ENCODE results near the gene LSM8.
A peak's percentile ranks its signal among the peaks of the same experiment; 100 is the strongest.
"Not testable (repeated sequence)": the region's sequence is repeated elsewhere in the genome, so short reads cannot be mapped to it uniquely, and the experiment has no call there.

LSM8 gene

DNA sequence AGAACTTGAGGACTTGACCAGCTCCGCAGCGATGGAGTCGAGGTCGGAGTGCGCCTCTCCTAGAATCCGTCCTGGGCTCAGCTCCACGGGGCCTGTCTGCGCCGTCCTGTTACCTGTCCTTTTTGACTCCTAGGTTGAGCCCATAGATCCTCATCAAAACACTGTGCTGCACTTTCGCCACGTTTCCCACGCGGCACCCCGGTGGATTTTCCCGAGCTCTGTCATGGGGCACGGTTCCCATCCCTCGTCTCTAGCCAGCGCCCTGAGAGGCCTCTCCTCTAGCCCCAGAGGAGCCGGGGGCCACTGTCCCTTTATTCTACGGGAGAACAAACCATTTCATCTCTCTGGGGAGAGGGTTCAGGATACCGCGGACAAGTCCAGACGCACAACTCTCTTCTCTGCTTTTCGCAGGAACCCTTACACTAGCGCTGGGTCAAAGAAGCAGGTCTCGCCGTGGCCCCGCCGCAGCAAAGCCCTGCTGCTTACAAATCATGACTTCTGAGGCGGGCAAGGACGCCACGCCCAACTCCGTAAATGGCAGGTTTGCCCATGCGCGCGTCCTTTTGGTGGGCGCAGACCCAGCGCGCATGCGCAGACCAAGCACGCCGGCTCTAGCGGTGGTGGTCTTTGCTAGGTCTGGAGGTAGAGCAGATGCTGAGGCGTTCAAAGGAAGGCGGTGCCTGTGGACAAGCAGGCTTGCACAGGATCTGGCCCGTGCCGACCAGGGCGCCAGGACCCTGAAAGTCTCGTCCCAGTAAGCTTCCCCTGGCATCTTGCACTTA is 30.3 kb downstream of the LSM8 start:
- peak; percentile 66 to 68 for DNase-seq (ENCODE audit: low read depth in 2 of 2)

DNA sequence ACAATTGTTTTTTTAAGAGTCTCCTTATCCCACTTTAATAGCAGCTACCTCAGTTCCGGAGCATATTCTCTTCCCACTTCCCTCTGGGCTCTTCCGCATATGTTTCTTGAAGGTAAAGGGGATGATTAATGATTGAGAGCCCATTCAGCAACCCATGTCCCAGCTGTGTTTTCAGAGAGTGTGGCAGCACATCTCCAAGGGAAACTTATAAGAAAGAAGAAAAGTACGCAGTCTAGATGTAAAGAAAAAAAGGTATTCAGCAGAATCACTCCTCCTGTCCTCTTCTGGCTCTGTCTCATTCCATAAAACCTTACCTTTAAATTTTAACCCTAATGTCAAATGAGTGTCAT is 30.8 kb downstream of the LSM8 start:
- no peak for DNase-seq (ENCODE audit: low read depth in 2 of 2)

- DNase-seq (ENCODE audit: low read depth in 2 of 2), result no peak
Measured at GRCh38 chr7:118217210-118217619, 33.3 kb downstream of the LSM8 start.

DNA sequence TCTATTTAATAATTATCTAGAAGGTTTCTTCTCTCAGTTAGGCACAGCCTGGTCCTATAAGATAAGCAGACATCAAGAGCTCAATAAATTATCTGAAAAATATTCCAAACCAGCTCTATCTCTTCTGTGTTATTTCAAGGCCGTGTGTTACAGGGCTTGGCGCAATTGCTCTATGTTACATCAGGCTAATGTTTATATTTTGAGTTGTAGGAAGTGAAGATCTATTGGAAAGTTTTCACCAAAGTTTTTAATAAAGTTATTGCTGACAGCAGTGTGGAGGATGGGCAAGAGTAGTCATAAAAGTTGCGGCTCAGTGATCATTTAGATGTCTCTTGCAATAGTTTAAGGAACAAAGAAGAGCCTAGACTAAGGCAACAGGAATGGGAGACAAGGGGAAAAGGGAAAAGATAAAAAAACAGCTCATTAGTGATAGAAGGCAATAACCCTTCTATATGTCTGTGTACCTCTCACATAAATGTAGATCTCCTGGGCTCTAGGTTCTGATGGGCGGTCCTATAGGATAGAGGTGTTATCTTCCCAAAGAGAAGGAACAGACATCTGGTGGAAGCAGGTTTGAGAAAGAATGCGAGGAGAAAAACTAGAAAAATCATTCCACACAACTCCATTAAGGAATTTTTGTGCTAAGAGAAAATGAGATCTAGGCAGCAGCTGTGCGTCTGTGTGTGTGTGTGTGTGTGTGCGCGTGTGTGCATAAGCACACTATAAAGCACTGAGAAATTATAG is 34.6 kb downstream of the LSM8 start:
- no peak for DNase-seq (ENCODE audit: low read depth in 2 of 2)

DNA sequence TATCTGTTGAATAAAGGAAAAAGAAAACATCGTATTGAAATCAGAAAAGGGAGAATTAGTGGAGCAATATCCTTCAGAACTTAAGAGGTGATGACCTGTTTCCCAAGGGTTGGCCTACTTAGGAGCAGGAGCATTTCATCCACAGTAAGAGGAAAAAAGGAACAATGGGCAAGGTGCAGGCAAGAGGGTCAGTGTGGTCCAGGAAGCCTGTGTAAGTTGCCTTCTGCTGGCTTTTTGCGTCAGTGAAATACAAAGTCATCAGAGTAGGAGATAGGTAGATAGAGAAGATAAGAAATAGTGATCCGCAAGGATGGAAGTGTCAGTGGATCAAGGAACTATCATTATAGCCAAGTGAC is 35.2 kb downstream of the LSM8 start:
- no peak for DNase-seq (ENCODE audit: low read depth in 2 of 2)

DNA sequence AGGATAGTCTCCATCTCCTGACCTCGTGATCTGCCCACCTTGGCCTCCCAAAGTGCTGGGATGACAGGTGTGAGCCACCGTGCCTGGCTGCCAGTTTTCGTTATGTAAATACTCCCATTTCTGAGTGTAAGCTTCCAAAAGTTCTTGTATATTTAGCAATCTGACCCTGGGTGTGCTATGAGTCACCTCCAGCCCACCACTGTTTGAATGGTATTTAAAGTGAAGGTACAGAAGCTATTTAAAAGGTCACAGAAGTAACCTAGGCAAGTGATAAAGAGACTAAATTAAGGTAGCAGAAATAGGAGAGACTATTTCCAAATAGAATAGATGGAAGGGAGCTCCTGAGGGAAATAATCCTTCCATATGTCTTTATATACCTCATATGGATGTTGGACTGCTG is 36.6 kb downstream of the LSM8 start:
- DNase-seq (ENCODE audit: low read depth in 2 of 2), result no peak

- DNase-seq (ENCODE audit: low read depth in 2 of 2), result no peak
Measured at GRCh38 chr7:118222591-118222990, 38.6 kb downstream of the LSM8 start.

GRCh38 chr7:118224521-118224920 is 40.6 kb downstream of the LSM8 start, which contains the start of gene ANKRD7:
Gene ANKRD7 (plus strand): TSS chr7:118224704. CDS start chr7:118224831, 127 bp downstream.
- DNase-seq (ENCODE audit: low read depth in 2 of 2), result no peak

- no peak for DNase-seq (ENCODE audit: low read depth in 2 of 2)
Measured at GRCh38 chr7:118232837-118233236, 48.9 kb downstream of the LSM8 start.

DNA sequence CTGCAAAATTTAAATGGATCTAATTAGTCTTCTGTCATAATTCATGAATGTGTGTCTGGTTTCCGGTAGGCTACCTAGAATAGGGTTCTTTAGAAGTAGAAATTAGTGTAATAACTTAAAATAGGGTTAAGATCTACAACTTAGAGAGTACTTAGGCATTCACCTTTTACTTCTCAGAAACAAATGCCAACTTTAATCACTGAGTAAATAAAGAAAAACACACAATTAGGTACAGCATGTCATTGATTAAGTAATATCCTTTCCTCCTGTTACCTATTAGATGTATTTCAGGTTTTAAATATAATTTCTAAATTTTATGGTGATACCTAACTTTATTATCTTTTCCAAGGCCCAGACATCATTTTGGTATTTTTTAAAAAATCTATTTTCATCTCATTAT is 49.8 kb downstream of the LSM8 start:
- no peak for DNase-seq (ENCODE audit: low read depth in 2 of 2)

GRCh38 chr7:118239014-118239413 is 55.0 kb downstream of the LSM8 start:
- no peak for DNase-seq (ENCODE audit: low read depth in 2 of 2)

GRCh38 chr7:118240320-118240719 is 56.4 kb downstream of the LSM8 start:
- DNase-seq (ENCODE audit: low read depth in 2 of 2), result not testable (repeated sequence)
